ENCODE data around the gene HOXA5.

HOXA5 gene

GRCh38 chr7:27158436-27159265 lies 15.2 kb upstream of the HOXA5 start:
- no peak for DNase-seq

DNA sequence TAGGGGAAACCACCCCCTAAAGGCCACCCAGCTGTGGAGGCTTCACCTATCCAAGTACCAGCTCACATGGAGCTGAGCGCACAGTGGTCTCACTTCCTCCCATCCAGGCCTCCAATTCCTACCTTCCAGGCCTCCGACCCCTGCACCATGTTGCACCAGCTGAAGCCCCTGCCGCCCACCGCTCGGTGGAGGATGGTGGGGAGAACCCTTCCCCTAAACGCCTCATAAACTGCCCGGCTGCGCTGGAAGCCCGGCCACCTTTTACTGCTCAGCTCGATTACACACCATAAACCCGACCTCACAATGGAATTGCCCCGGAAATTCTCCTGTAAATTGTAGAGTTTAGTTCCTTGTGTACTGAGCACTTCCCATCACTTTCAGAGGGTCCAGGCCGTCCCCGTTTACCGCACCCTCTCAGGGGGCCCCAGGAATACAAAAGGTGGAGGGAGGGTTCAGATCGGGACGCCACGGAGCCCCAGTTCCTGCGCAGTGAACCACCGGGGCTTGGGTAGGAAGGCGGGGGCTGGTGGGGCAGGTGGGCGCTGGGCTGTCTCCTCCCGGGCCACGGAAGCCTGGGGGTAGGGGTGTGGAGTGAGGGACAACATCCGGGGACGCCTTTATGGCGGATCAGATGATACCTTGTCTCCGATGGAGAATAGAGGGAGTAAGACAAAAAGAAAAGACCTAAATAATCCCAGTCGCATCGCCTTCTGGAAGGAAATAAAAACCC lies 14.4 kb upstream of the HOXA5 start:
- no peak for DNase-seq

DNA sequence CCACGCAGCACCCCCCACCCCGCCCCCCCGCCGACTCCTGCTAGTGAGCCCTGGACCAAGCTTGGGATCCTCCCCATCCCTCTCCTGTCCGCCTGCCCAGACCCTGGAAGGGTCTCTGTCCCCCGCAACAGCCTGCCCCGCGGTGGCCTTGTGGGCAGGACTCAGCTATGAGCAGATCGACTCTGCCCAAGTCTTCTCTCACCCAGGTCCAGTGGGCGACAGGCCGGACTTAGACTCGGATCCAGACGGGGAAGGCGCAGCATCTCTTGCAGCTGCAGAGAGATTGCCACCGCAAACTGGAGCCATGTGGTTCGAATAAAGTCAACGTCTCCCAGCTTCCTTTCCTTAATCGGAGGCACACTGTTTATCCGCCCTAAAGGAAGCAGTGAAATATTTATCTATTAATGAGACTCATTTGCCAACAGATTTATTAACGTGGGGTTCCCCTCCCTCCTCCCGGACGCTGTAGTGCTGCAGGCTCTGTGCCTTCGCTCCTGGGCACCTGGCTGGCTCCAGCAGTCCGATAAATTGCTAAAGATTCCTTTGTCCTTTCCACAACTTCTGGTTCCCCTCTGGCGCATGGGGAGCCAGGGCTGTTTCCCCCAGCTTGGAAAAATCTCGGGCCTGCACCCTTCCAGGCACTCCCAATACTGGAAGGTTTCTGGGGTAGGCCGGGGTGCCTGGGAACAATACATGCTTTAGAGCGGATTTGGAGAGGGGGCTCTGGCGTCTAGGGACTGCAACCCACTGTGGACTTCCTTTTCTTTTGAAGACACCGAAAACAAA lies 13.6 kb upstream of the HOXA5 start:
- no peak for DNase-seq

GRCh38 chr7:27156508-27156898 lies 13.0 kb upstream of the HOXA5 start, which contains the start of gene HOXA7:
Gene HOXA7 (minus strand): TSS chr7:27156675. CDS start chr7:27156545, 130 bp downstream.
- no peak for DNase-seq

GRCh38 chr7:27155816-27156507 lies 12.5 kb upstream of the HOXA5 start:
- DNase-seq = no peak

DNA sequence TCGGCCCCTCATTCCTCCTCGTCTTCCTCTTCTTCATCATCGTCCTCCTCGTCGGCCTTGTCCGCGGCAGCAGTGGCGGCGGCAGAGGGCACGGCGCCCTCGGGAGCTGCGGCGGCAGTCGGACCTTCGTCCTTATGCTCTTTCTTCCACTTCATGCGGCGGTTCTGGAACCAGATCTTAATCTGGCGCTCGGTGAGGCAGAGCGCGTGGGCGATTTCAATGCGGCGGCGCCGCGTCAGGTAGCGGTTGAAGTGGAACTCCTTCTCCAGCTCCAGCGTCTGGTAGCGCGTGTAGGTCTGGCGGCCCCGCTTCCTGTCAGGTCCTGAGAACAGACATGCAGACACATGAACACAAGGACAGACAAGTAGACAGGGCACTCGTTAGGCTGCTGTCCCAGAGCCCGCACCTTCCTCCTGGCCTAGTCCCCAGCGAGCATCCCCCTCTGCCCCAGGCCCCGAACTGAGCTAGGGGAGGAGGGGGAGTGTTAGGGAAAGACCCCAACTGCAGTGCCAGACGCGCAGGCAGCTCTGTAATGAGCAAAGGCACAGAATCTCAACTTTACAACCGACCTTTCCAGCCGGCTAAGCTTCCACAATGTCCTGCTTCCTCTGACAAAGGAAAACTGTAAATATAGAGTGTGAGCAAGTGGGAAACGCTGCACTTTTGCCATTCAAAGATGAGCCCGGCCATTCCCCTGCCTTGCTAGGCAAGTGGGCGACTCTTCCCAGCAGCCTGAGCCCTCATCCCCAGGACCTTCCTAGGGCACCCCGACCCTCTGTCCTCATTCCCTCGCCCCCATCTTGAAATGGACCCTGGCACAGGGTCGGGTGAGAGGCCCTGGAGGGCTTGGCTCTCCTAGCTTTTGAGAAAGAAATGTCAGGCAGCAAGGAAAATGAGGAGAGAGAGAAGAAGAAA lies 11.7 kb upstream of the HOXA5 start:
- no peak for DNase-seq

- no peak for DNase-seq
Measured at GRCh38 chr7:27154369-27154768, 10.9 kb upstream of the HOXA5 start.

GRCh38 chr7:27153526-27153925 lies 10.0 kb upstream of the HOXA5 start:
- DNase-seq = no peak

DNA sequence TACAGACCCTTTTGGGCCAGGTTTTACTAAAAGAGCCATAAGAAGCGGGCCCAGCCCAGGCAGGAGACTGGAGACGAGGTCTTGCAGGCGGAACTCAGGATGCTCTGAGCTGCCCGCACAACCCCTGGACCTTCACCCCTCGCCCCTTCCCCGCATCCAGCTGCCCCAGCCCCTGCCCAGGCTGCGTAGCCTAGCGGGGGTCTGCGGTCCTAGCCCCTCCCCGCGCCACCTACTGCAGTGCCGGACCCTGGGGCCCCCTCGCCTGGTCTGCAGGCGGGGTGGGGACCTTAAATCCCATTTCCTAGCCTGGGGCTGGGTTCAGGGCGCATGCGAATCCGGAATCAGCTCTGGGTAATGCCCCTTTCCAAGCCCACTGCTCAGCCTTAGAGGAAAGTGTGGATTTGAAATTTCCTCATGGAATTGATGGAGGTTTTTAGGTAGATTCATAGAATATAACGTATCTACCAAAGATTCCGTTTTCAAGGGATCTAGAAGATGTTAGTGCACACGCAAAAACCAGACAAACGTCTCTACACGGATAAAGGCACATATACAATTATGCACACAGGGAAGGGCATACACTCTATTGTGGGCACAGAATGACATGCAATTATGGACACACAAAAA lies 9.4 kb upstream of the HOXA5 start:
- no peak for DNase-seq

DNA sequence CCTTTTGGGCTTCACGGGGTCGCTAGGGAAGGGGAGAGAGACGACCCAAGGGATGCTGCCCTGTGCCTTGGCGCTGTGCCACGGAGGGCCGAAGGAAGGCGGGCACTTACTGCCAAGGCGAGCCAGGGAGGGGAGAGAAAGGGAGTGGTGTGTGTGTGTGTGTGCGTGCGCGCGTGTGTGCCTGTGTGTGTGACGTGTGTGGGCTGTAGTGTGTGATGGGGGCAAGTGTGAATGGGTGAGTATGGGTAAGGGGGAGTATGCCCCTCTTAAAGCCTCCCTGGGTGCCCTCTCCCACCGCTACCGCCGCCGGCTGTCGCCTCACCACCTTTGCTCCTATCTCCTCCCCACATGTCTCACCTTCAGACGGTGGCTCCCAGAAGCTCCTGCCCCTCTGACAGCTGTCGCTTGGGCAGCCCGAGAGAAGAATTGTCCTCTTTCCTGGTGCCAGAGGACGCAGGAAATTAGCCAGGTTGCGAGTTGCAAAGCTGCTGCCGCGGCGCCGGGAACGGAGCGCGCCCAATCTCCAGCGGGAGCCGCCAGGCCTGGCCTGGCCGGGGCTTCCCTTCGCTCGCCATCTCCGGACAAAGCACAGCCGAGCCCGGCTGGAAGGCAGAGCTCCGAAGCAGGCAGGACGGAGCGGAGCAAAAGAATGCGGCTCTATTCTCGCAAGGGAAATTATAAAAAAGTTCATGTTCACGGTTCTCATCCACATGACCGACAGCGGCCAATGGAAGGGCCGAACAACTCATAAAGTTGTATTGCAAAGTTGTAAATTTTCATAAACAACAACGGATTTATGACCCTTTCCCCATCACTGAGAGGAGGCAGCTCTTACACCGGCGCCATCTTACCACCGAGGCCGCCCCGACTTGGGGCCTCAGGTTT lies 8.7 kb upstream of the HOXA5 start, which contains the start of gene HOXA3:
TSS of gene HOXA3 (minus strand) at position 653 of the 885 bp plus-strand sequence. CDS start 41,943 bp downstream, outside the sequence.
- no peak for DNase-seq

DNA sequence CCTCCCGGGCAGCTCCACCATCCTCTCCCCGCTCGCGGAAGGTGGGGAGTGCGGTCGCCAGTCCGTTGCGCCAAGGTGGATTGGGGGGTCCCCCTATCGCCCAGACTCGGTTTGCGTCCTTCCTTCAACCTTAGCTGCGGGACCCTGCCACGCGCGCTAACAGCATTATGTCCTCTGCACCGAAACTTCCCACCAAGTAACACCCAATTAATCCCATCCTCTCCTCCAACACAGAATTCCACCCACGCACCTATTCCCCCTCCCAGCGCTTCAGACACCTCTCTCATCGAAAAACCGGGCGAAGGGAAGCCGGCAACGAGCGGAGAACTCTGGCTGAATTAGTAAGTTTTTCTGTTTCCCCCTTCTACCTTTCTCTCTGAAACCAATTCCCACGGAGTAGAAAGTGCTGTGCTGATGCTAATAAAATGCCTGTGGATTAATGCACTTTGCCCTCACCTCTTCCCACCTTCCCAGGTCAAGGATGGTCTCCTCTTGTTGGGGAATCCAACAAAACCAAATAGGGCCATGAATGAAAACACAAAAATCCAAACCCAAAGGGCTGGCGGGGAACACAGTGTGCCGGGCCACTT lies 8.0 kb upstream of the HOXA5 start:
- no peak for DNase-seq

GRCh38 chr7:27150568-27151340 lies 7.3 kb upstream of the HOXA5 start:
- DNase-seq = peak; percentile 54

GRCh38 chr7:27149842-27150567 lies 6.5 kb upstream of the HOXA5 start:
- DNase-seq = no peak

DNA sequence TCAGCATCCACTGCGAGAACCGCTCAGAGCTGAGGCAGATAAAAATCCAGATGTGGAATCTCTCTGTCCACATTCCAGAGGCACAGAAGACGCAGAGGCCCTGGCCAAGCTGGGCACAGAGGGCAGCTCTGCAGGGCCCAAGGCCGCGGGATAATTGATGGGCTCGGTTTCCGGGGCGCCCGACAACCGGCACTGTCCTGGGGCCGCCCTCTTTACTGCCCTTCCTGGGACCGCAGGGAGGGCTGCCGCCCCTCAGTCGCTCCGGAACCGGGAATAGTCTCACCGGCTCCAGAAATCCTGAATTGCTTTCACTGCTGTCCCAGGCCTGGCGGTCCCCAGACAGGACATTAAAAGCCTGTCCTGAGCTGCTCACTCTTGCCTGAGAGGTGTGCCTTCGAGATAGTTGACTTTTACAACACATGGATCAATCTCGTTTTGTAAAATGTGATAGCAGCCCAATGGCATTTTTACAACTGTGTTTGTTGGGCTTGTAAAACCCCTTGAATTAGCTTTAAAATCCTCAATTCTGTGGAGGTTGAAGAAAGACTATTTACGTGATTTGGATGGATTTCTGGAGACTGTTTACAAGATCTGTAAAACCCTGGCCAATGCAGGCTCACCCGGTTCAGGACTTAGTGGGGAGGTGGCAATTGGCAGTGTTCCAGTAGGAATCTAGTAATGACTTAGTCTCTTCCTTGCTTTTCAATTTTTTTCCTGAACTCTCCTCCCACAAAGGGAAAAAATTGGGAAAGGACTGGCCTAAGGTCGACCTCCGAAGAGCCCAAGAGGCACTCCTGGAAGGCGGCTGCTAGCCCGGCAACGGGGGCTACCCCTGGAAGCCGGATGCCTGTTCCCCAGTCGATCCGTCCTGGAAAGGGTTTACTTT lies 5.5 kb upstream of the HOXA5 start:
- DNase-seq = no peak

GRCh38 chr7:27148031-27148755 lies 4.7 kb upstream of the HOXA5 start:
- DNase-seq = no peak

Measured in CD4-positive, alpha-beta T cell treated with Interferon gamma for 1 hour (primary cell).